Neural cell (in vitro differentiated cells): ENCODE measurements around the gene DEGS2. TPM values are rescaled to one million over a fixed set of nuclear protein-coding genes. Genes with fewer than 3 reads are reported as not detected.

Experiments used
- H2AFZ ChIP-seq: fragments of 200-600, 300-800 bp; sonication (generic), shearing (Covaris generic); 2 replicates; pipeline ENCODE4 v1.6.0; 2014; ENCODE audit warnings: low read depth, mild to moderate bottlenecking, antibody characterized with exemption, low read length, moderate library complexity
- H3F3A ChIP-seq: fragments of 200-600 bp; shearing (Covaris generic); 2 replicates; pipeline ENCODE4 v1.6.1; 2016; ENCODE audit warnings: mild to moderate bottlenecking, moderate library complexity, mixed read lengths, antibody characterized with exemption, low read length; ENCODE audit not compliant: insufficient read depth, poor library complexity, severe bottlenecking
- H3K27ac ChIP-seq: fragments of 200-600, 300-800 bp; sonication (generic), shearing (Covaris generic); 2 replicates; pipeline ENCODE4 v1.5.1; 2014; ENCODE audit warnings: mild to moderate bottlenecking, low read length, moderate library complexity
- H3K27me3 ChIP-seq: fragments of 300-800, 200-600 bp; sonication (generic), shearing (Covaris generic); 2 replicates; pipeline ENCODE4 v1.6.0; 2014; ENCODE audit warnings: mild to moderate bottlenecking, low read depth, low read length, moderate library complexity; ENCODE audit not compliant: insufficient read depth
- H3K36me3 ChIP-seq: fragments of 300-800, 200-600 bp; sonication (generic), shearing (Covaris generic); 2 replicates; pipeline ENCODE4 v1.5.1; 2014; ENCODE audit warnings: mild to moderate bottlenecking, antibody characterized with exemption, low read length, moderate library complexity; ENCODE audit not compliant: insufficient read depth
- H3K4me2 ChIP-seq: fragments of 300-800, 200-600 bp; sonication (generic), shearing (Covaris generic); 2 replicates; pipeline ENCODE4 v1.6.0; 2014; ENCODE audit warnings: mild to moderate bottlenecking, low read length
- H3K4me3 ChIP-seq: fragments of 300-800, 200-600 bp; sonication (generic), shearing (Covaris generic); 2 replicates; pipeline ENCODE4 v1.5.1; 2014; ENCODE audit warnings: mild to moderate bottlenecking, low read length, moderate library complexity
- H3K79me2 ChIP-seq: fragments of 200-600 bp; shearing (Covaris generic); replicated peaks from 2 replicates; pipeline ENCODE4 v1.6.0; 2014; ENCODE audit warnings: mild to moderate bottlenecking, low read length, moderate library complexity; ENCODE audit not compliant: insufficient read depth
- H3K9ac ChIP-seq: fragments of 300-800, 200-600 bp; sonication (generic), shearing (Covaris generic); 2 replicates; pipeline ENCODE4 v1.6.1; 2016; ENCODE audit warnings: mild to moderate bottlenecking, low read length, mixed read lengths
- H3K9me2 ChIP-seq: fragments of 200-600 bp; shearing (Covaris generic); 2 replicates; pipeline ENCODE4 v1.6.1; 2016; ENCODE audit warnings: mild to moderate bottlenecking, low read length, mixed read lengths; ENCODE audit not compliant: insufficient read depth
- H3K9me3 ChIP-seq: fragments of 200-600, 300-800 bp; sonication (generic), shearing (Covaris generic); 2 replicates; pipeline ENCODE4 v1.6.1; 2016; ENCODE audit warnings: mild to moderate bottlenecking, mixed run types, low read length, moderate library complexity, mixed read lengths
- H4K20me1 ChIP-seq: fragments of 200-600 bp; shearing (Covaris generic); 2 replicates; pipeline ENCODE4 v1.6.1; 2016; ENCODE audit warnings: mild to moderate bottlenecking, mixed run types; ENCODE audit not compliant: insufficient read depth
- CTCF ChIP-seq: fragments of 450-650 bp; IDR thresholded peaks from 2 replicates; pipeline ENCODE4 v1.5.1; 2014; ENCODE audit warnings: antibody characterized with exemption, mild to moderate bottlenecking, moderate library complexity; ENCODE audit not compliant: poor library complexity, severe bottlenecking
- EP300 ChIP-seq: fragments of 450-650 bp; conservative IDR thresholded peaks from 2 replicates; pipeline ENCODE4 v1.6.1; 2014; ENCODE audit warnings: antibody characterized with exemption, mild to moderate bottlenecking, moderate library complexity; ENCODE audit not compliant: poor library complexity, severe bottlenecking
- EZH2 ChIP-seq: fragments of 200-600, 300-800 bp; shearing (Covaris generic), sonication (generic); IDR thresholded peaks from 2 replicates; pipeline ENCODE4 v1.6.1; 2014; ENCODE audit warnings: antibody characterized with exemption, low read length, borderline replicate concordance, mild to moderate bottlenecking; ENCODE audit not compliant: insufficient read depth, poor library complexity, severe bottlenecking
- MXI1 ChIP-seq: fragments of 450-650 bp; conservative IDR thresholded peaks from 2 replicates; pipeline ENCODE4 v1.6.1; 2014; ENCODE audit warnings: antibody characterized with exemption, mild to moderate bottlenecking; ENCODE audit not compliant: poor library complexity, severe bottlenecking
- POLR2AphosphoS5 ChIP-seq: IDR thresholded peaks from 2 replicates; pipeline ENCODE4 v1.6.1; 2012
- RAD21 ChIP-seq: fragments of 450-650 bp; conservative IDR thresholded peaks from 2 replicates; pipeline ENCODE4 v1.6.1; 2014; ENCODE audit warnings: antibody characterized with exemption, mild to moderate bottlenecking, moderate library complexity
- REST ChIP-seq: IDR thresholded peaks from 2 replicates; pipeline ENCODE4 v1.6.1; 2012; ENCODE audit warnings: borderline replicate concordance
- SMC3 ChIP-seq: fragments of 450-650 bp; conservative IDR thresholded peaks from 2 replicates; pipeline ENCODE4 v1.6.1; 2014; ENCODE audit warnings: antibody characterized with exemption, mild to moderate bottlenecking, moderate library complexity; ENCODE audit not compliant: poor library complexity
- TAF1 ChIP-seq: IDR thresholded peaks from 2 replicates; pipeline ENCODE4 v1.6.1; 2012; ENCODE audit warnings: low read depth
- polyA plus RNA-seq: library from polyadenylated mRNA; depleted of rRNA; stranded (reverse); fragments of >200 nt; gene quantifications from 2 replicates; pipeline ENCODE4 v1.2.3, GENCODE V29; 2014

Gene DEGS2
- polyA plus RNA-seq, 1 donor from 2014 or later: 0.37 TPM

- H3K27me3 ChIP-seq: peaks cover 17% of the 10 kb centered on the region
- no peak overlapping the region for H3K27ac ChIP-seq
- H3K79me2 ChIP-seq: no peaks in the 10 kb centered on the region
- no peak overlapping the region for H3K4me2 ChIP-seq
- no peaks in the 10 kb centered on the region for H4K20me1 ChIP-seq
- H3K36me3 ChIP-seq: no peaks in the 10 kb centered on the region
- H3F3A ChIP-seq: no peaks in the 10 kb centered on the region
- H3K9ac ChIP-seq: no peak overlapping the region
- no peak overlapping the region for H2AFZ ChIP-seq
- H3K4me3 ChIP-seq: no peak overlapping the region
- no peaks in the 10 kb centered on the region for H3K9me2 ChIP-seq
- no peaks in the 10 kb centered on the region for H3K9me3 ChIP-seq
- TF ChIP-seq RAD21 (no peak), EZH2 (no peak), CTCF (no peak), MXI1 (no peak), TAF1 (no peak), EP300 (no peak), POLR2AphosphoS5 (no peak), SMC3 (no peak), REST (no peak)
These were observed 5.9 kb downstream of the DEGS2 start for GRCh38 chr14:100153560-100153959.

- Histone ChIP-seq H4K20me1 (no peaks in the 10 kb centered on the region), H3K4me3 (no peak overlapping the region), H3K9ac (no peak overlapping the region), H3K79me2 (no peaks in the 10 kb centered on the region), H3F3A (no peaks in the 10 kb centered on the region), H3K4me2 (no peak overlapping the region), H3K27me3 (peaks cover 5% of the 10 kb centered on the region), H3K9me2 (no peaks in the 10 kb centered on the region), H3K36me3 (no peaks in the 10 kb centered on the region), H2AFZ (no peak overlapping the region), H3K27ac (no peak overlapping the region), H3K9me3 (no peaks in the 10 kb centered on the region)
- TF ChIP-seq CTCF (no peak), EP300 (no peak), POLR2AphosphoS5 (peak; percentile 39)
These were observed 7.4 kb downstream of the DEGS2 start for GRCh38 chr14:100152091-100152490.
